MV-4-11 (cell line): ENCODE measurements around the gene BCL7A.
A peak's percentile ranks its signal among the peaks of the same experiment; 100 is the strongest.

Experiments
- DNase-seq: peaks from one replicate; lab custom pipeline; 2025; lab: John Stamatoyannopoulos, UW

Gene BCL7A

DNA sequence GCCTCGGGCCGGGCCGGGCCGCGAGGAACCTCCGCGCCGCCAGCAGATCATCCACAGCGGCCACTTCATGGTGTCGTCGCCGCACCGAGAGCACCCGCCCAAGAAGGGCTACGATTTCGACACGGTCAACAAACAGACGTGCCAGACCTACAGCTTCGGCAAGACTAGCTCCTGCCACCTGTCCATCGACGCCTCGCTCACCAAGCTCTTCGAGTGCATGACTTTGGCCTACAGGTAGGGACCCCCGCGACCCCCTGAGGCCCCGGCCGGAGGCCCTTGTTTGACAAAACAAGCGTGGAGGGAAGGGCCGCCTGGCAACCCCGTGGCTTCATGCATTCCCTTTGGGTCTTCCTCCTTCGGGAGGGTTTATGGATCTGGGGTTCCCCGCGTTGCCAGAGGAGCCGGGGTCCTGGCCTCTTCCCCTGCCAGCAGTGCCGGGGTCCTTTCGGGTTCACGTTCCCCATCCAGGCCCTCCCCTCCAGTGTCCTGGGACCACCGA, 57.4 kb downstream of the BCL7A start:
- DNase-seq: peak; percentile 10

DNA sequence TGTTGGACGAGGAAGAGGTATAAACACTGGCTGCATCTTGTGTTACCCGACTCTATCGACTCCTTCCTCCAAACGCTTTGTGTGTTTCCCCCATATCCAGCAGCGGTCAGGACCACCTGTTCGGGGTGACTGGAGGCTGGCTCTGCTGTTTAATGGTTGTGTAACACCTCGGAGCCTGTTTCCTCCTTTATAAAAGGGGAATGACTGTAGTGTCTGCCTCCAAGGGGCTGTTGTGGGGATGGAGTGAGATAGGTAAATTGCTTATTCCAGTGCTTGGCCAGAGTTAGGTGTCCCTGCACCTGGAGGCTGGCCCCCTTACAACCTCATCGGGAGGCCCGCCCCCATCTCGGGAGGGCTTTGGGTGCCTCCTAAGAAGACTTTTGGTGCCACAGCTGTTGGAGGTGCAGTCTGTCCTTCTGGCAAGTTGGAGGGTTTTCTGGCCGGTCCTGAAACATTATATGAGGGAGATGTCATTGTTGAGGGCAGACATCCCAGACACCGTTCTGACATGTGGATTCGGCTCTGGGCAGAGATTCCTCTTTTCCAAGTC, 57.9 kb downstream of the BCL7A start:
- peak; percentile 65 for DNase-seq

DNA sequence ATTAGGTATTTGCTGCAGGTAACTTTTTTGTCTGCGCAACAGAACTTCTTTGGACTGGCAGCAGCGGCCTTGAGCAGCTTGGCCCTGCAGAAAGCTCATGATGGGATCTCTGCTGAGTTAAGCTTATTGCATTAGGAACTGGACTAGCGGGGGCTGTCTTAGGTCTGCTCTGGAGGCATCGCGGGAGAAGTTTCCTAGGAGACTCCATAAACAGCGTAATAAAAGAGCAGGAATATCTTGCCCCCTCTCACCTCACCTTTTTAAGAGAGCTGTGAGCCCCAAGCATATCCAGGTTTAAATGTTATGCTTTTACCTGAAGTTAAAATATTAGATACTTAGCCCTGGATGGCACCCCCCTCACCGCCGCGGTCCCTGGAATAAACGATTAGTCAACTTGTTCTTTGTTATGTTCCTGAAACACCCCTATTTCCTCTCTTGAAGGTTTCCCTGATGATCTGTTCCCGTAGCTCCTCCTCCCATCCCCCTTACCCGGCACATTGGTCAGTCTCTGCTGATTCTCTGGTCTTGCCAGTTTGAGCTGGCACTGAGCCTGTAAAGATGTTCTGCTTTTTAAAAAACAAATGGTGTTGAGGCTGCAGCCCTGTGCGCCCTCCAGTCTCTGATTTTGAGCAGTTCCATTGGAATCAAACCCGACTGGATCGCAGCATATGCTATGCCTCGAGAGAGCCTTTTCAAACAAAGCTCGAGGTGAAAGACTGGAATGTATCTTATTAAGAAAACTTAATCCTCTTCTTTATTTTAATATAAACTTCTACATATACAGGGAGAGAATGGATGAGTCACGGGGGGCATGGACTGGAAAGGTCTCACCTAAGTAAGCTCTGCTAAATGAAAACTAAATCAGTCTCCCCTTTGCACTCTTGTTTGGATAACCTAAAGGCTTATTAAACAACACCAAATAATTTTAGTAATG, 58.7 kb downstream of the BCL7A start:
- DNase-seq: peak; percentile 85

DNA sequence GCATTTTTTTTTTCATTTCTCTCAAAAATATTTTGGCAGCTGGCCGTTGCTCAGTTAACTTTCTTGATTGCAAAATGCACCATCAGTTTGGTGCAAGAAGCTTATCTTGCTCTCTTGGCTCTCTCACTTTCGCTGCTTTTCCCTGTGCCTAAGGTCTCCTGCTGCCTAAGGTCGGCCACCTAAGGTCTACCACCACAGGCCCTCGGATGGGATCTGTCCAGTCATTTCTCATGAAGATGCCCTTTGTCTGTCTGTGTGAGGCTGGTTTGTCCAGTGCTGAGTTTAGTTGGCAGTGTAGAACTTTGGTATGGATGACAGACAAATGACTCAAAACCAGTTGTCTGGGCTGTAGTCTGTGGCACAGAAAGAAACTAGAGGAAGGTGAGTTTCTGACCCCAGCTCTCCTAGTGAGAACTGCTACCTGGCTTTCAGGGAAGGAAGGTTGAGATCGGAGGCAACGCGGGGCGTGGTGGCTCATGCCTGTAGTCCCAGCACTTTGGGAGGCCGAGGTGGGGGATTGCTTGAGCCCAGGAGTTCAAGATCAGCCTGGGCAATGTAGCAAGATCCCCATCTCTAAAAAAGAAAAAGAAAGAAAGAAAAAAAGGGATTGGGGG, 59.5 kb downstream of the BCL7A start:
- DNase-seq: peak; percentile 36

DNA sequence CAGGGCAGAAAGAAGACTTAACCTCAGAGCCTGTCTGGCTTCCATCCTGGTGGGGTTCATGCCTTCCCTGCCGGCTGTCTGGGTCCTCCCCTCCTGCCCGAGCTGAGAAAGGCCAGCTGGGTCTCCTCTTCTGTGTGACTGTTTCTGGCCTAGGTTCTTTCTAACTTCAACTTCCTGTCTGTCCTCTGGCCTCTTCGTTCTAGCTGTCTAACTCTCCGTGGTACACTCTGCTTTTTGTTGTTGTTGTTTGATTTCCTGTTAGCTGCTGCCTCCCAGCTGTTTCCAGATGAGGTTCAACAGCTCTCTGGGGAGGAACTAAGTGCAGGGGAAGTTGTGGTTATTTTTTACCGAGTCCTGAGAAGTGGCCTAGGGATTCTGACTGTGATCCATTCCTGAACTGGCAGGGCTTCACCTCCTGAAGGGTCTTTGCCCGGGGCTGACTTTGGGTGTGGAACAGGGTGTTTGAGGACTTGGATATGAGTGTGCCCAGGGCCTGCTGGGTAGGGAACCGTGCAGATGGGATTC, 60.1 kb downstream of the BCL7A start:
- DNase-seq: peak; percentile 94

DNA sequence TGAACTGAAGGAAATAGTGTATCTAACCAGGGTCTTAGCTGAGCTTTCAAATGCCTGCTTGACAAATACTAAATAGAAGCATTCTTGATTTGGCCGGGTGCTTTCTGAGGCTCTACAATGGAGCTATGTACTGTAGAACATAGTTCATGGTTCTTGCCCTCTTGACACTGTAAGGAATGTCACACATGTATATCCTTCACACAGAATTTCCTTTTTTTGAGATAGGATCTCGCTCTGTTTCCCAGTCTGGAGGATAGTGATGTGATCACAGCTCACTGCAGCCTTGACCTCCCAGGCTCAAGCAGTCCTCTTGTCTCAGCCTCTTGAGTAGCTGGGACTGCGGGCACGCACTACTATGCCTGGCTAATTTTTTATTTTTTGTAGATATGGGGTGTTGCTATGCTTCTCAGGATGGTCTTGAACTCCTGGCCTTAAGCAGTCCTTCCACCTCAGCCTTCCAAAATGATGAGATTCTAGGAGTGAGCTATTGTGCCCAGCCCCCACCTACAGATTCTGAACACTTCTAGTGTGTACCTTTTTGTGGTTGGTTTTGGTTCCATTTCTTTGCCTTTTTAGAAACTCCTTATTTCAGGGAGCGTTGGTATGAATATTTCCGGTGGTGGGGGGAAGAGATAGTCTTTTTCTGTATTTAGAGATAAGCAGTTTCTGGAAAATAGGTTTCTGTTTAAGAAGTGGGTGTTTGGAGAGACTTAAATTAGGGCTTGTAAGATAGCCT, 61.1 kb downstream of the BCL7A start:
- DNase-seq: no peak

DNA sequence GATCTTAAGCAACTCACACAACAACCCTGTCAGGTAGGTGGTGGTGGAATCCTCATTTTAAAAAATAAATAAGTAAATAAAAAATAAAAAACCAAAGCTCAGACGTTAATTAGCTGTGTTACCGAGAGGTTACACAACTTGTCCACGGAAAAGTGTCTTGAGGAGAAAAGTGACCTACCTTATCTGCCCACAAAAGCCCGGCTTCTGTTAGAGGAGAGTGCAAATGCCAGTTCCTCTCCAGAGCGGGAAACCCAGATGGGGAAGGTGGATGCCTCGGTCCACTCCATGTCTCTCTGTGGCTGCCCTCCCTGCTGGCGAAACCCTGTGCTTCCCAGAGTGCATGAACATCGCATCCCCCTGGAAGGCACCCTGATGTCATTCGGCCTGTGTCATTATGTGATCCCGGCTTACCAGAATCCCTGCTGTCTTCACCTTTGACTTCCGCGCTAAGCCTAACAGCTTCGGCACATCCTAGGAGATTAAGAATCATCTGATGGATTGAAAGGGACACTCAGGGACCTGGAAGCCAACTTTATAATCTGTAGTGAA, 63.2 kb downstream of the BCL7A start:
- DNase-seq: no peak

DNA sequence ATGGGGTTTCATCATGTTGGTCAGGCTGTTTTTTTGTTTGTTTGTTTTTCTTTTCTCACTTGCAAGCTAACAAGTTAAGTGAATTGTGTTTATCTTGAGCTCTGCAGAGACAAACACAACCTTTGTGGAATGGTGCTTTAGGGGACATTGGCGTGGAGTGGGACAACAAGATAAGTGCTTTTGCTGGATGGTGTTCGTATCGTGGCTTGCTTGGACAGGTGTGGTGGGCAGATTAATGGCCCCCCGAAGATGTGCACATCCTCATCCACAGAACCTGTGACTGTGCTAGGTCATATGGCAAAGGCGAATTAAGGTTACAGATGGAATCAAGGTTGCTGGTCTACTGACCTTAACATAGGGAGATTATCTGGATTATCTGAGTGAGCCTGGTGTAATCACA, 63.9 kb downstream of the BCL7A start:
- no peak for DNase-seq

DNA sequence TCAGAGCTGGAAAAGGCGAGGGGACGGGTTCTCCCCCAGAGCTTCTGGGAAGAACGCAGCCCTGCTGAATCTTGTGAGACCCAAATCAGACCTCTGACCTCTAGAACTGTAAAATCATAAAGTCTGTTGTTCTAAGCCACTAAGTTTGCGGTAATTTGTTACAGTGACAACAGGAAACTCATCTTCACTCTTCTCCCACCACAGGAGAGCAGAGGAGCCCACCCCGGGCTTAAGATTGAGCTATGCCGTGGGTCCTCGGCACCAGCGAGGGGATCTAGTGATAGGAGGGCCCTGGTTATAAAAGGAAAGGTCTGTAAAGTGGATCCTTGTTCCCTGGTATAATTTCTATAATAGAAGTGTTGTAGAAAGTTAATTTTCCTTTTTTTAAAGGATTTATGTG, 64.4 kb downstream of the BCL7A start:
- DNase-seq: no peak

DNA sequence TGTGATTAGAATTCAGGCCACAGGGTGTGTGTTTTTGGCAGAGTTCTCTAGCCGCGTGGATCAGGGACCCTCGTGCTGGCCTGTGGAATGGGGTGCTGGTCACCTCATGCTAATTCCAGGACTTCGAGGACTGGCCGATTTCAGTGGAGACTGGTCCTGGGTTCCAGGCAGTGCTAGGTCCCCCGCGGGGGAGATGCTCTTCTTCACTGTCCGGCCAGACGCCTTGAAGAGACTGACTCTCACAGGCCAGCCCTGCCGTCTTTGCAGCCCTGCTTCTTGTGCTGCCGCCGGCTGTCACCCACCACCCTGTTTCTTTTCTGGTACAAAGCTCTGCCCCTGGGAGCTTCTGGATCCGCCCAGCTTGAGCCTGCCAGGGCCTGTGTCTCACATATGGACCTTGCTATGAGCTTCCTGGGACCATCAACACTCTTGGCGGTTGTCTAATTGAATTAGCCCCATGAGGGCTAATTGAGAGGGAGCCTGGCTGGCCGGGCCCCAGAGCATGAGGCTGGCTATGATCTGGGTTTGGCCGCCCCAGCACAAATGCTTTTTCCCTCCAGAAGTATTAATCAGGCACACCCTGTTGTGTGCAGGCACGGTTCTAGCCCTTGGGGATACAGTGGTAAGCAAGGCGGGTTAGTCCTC, 65.1 kb downstream of the BCL7A start:
- no peak for DNase-seq

DNA sequence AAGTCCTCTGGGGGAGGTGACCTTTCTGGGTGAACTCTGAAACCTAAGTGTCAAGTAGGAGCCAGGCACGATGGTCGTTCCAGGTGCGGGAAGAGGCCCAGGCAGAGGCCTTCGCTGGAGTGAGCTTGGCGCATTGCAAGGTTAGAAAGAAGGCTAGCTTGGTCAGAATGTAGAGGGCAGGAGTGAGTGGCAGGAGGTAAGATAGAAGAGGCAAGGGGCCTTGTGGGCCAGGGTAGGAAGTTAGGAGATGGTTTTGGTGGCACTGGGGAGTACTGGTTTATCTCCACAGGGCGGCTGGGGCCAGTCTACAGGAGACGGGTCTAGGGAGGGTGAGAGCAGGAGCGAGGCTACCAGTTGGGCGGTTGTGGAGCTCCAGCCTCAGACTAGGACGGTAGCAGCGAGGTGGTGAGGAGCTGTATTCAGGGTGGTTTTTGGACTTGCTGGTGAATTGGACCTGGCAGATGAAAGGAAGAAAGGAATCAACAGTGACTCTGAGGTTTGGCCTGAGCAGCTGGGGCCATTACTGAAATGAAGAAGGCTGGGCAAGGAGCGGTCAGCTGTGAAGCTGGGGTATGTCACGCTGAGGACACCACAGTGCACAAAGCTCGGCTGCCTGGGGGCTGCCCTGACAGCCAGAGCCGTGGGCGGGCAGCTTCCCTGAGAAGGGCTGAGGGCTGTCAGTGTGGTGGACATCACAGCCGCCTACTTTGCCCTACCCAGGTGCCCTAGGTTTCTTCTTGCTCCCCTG, 65.9 kb downstream of the BCL7A start:
- no peak for DNase-seq

DNA sequence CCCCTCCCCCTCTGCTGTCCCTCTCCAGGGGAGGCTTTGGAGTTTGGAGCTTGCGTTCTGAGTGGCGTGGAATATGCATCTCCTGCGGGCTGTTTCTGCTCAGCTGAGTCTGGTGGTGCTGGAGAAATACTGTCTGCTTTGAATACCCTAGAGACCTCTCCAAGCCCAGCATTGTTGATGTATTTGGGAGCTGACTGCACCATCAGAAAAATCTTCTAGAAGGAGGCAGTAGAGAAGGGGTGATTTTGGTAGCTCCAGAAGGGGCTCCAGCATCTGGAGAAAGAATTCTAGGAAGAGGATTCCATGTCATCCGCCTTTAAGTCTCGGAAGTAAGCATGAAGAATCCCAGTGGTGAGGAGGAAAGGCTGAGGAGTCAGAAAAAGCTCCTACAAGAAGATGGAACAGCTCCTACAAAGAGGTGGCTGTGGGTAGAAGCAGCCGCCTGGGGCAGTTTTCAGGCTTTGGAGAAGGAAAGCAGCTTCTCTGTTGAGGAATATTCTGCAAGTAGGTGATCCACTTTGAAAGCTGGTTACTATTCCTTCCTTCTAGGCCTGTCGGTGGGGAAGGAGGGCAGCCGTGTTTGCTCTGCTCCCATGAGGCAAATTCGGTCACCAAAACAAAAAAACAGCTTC, 66.6 kb downstream of the BCL7A start:
- no peak for DNase-seq

DNA sequence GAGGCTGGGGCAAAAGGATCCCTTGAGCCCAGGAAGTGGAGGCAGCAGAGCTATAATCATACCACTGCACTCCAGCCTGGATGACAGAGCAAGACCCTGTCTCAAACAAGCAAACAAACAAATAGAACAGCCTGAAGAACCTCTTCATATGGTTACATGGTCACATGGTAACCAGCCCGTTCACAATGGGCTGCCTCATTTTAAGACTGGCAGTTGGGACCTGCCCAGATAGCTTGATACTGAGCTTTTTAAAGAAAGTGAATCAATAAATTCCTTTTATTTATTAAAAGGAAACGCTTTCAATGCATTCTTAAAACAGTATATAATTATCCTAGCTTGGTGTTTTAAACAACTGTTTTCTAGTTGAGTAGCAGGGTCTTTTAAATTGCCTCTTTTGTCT, 67.4 kb downstream of the BCL7A start:
- DNase-seq: no peak

DNA sequence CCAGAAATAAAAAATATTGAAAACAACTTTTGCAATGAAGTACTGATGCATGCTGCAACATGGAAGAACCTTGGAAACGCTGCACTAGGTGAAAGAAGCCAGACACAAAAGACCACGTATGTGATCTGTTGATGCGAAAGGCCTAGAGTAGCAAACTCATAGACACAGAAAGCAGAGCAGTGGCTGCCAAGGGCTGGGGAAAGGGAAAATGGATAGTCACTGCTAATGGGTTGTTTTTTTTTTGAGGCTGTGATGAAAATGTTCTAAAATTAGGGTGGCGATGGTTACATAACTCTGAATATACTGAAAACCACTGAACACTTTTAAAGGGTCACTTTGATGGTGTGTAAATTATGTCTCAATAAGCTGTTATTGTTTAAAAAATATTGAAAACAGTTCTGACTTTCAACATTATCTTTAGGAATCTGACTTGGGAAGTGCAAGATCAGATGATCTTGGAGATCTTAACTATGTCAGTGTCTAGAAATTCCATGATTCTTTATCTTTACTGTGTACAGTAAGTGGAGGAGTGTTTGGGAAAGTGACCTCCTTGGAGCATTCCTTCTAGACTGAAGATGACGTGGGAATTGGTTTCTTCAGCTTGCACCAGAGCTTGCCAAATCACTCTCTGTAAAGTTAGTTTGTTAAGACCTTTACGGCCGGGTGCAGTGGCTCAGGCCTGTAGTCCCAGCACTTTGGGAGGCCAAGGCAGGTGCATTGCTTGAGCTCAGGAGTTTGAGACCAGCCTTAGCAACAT, 69.3 kb downstream of the BCL7A start:
- DNase-seq: peak; percentile 70

DNA sequence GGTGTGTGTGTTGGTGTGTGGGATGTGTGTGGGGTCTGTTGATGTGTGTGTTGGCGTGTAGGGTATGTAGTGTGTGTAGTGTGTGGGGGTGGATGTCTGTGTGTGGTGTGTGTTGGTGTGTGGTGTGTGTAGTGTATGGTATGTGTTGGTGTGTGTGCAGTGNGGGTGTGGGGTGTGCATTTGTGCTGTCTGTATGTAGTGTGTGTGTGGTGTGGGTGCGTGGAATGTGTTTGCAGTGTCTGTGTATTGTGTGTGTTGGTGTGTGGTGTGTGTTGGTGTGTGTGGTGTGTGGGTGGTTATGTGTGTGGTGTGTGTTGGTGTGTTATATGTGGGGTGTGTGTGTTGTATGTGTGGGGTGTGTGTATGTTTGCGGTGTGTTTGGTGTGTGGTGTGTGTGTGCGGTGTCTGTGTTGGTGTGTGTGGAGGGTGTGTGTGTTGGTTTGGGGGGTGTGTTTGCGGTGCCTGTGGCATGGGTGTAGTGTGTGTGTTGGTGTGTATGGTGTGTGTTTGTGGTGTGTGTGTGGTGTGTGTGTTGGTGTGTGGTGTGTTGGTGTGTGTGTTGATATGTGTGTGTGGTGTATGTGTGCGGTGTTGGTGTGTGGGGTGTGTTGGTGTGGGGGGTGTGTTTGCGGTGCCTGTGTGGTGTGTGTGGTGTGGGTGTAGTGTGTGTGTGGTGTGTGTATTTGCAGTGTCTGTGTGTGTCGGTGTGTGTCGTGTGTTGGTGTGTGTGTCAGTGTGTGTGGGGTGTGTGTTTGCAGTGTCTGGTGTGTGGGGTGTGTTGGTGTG, 71.6 kb downstream of the BCL7A start:
- DNase-seq: no peak

DNA sequence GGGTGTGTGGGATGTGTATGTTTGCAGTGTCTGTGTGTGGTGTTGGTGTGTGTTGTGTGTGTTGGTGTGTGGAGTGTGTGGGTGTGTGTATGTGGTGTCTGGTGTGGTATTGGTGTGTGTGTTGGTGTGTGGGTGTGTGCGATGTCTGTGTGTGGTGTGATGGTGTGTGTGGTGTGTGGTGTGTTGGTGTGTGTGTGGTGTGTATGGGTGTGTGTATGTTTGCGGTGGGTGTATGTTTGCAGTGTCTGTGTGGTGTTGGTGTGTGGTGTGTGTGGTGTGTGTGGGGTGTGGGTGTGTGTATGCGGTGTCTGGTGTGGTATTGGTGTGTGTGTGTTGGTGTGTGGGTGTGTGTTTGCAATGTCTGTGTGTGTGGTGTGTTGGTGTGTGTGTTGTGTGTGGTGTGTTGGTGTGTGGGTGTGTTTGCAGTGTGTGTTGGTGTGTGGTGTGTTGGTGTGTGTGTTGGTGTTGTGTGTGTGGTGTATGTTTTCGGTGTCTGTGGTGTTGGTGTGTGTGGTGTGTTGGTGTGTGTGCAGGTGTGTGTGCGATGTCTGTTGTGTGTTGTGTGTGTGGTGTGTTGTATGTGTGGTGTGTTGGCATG, 72.6 kb downstream of the BCL7A start:
- DNase-seq: no peak

DNA sequence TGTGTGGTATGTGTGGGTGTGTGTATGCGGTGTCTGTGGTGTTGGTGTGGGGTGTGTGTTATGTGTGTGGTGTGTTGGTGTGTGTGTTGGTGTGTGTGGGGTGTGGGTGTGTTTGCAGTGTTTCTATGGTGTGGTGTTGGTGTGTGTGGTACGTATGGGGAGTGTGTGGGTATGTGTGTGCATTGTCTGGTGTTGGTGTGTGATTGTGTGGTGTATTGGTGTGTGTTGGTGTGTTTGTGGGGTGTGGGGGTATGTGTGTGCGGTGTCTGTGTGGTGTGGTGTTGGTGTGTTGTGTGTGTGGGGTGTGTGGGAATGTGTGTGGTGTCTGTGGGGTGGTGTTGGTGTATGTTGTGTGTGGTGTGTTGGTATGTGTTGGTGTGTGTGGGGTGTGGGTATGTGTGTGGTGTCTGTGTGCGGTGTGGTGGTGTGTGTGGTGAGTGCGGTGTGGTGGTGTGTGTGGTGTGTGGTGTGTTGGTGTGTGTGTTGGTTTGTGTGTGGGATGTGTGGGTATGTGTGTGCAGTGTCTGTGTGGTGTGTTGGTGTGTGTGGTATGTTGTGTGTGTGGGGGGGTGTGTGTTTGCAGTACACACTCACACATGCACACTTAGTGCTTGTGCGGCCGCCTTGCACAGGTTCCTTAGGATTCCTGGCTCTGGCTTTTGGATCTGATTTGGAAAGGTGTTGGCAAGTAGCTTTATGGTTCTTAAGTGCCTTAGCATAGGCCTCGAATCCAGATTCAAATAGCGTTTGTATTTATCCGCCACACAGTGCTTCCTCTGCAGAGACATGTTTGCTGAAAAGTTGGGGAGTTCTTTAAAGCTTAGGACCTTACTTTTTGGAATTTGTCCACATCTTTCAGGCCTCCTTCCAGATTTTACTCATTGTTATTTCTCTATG, 73.3 kb downstream of the BCL7A start:
- peak; percentile 24 for DNase-seq
